ENCODE results near the gene C5orf22. TPM values are rescaled to one million over a fixed set of nuclear protein-coding genes. Genes with fewer than 3 reads are reported as not detected.
A peak's percentile ranks its signal among the peaks of the same experiment; 100 is the strongest.

Gene C5orf22
- total and polyA plus RNA-seq, 4 donors = 10.0 to 29.8 (median 17.3) TPM

DNA sequence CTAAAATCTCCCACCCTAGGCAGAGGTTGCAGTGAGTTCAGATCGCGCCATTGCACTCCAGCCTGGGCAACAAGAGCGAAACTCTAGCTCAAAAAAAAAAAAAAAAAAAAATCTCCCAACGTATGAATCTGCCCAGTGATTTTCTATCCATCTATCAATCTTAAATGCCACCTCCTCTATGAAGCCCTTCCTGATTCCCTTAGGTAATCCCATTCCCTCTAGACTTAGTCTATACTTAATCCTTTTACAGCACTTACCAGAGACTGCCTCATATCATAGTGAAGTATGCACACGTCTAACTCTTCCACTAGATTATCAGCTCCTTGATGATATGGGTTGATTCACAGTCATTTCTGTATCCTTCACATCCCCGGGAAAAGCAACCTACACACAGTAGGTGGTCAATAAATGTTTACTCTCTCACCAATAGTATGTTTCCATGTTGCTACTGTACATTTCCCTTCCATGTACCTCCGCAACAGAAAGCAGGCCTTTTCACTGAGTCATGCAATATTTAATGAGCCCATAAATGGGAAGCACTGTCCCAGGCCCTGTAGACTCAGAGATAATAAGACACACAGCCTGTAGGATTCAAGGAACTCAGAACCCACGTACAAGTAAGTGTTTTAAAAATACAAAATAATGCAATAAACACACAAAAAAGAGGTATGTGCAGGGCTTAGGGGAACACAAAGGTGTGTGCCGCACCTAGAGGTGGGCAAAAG is 1.4 kb upstream of the C5orf22 start:
- Histone ChIP-seq H3K27me3 (ENCODE audit: control insufficient read depth in 3 of 3, insufficient read depth in 3 of 3, low read length in 2 of 3) (no peaks in the 10 kb centered on the region), H3K9ac (ENCODE audit: insufficient read depth in 1 of 2, low read length in 2 of 2) (peak overlapping the region; percentile 8 to 82), H3K27ac (ENCODE audit: low read depth in 1 of 2, low read length in 1 of 2) (no peak overlapping the region), H3K4me3 (peak overlapping the region; percentile 33), H3K36me3 (ENCODE audit: control insufficient read depth in 4 of 4, insufficient read depth in 4 of 4, low read length in 4 of 4) (peaks cover 10 to 25% (median 17%) of the 10 kb centered on the region in 4 donors), H3K4me1 (ENCODE audit: control insufficient read depth in 5 of 5, insufficient read depth in 5 of 5, low read length in 5 of 5) (peaks cover 9 to 19% (median 12%) of the 10 kb centered on the region in 5 donors), H3K9me3 (ENCODE audit: control insufficient read depth in 4 of 4, insufficient read depth in 3 of 4, low read length in 3 of 4) (no peaks in the 10 kb centered on the region)
- TF ChIP-seq, protein P1, sequence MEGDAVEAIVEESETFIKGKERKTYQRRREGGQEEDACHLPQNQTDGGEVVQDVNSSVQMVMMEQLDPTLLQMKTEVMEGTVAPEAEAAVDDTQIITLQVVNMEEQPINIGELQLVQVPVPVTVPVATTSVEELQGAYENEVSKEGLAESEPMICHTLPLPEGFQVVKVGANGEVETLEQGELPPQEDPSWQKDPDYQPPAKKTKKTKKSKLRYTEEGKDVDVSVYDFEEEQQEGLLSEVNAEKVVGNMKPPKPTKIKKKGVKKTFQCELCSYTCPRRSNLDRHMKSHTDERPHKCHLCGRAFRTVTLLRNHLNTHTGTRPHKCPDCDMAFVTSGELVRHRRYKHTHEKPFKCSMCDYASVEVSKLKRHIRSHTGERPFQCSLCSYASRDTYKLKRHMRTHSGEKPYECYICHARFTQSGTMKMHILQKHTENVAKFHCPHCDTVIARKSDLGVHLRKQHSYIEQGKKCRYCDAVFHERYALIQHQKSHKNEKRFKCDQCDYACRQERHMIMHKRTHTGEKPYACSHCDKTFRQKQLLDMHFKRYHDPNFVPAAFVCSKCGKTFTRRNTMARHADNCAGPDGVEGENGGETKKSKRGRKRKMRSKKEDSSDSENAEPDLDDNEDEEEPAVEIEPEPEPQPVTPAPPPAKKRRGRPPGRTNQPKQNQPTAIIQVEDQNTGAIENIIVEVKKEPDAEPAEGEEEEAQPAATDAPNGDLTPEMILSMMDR (IDR thresholded peaks at IDR 0.05; ENCODE audit: control extremely low read depth, extremely low read depth) = no peak
- ATAC-seq (ENCODE audit: insufficient read depth, low FRiP score) (no peak), DNase-seq (no peak)
- WGBS, 2 donors = 86 to 90% methylated on average over 9 of the region's 9 CpGs

DNA sequence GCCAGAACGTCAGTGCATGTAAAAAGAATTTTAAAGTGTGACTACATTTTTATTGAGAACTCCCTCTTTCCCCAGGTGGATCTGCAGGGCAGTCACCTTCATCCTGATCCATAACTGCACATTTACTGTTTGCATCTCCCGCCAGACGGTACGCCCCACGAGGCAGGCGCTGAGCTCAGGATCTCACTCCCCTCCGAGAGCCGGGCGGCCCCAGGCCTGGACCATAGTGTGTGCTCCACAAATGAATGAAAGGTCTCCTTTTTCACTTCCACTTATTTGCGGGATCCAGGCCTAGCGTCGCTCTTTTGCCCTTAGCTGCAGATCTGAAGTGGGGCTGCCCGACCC is 586 bp upstream of the C5orf22 start:
- Histone ChIP-seq H3K27me3 (ENCODE audit: control insufficient read depth in 3 of 3, insufficient read depth in 3 of 3, low read length in 2 of 3) (no peaks in the 10 kb centered on the region), H3K9ac (ENCODE audit: insufficient read depth in 1 of 2, low read length in 2 of 2) (peak overlapping the region; percentile 8 to 82), H3K36me3 (ENCODE audit: control insufficient read depth in 4 of 4, insufficient read depth in 4 of 4, low read length in 4 of 4) (peaks cover 10 to 20% (median 16%) of the 10 kb centered on the region in 4 donors), H3K27ac (ENCODE audit: low read depth in 1 of 2, low read length in 1 of 2) (peak overlapping the region; percentile 71 to 85), H3K4me3 (peak overlapping the region; percentile 97), H3K4me1 (ENCODE audit: control insufficient read depth in 5 of 5, insufficient read depth in 5 of 5, low read length in 5 of 5) (peaks cover 9 to 19% (median 12%) of the 10 kb centered on the region in 5 donors), H3K9me3 (ENCODE audit: control insufficient read depth in 4 of 4, insufficient read depth in 3 of 4, low read length in 3 of 4) (no peaks in the 10 kb centered on the region)
- WGBS, 2 donors = 0% methylated on average over 13 of the region's 13 CpGs
- ATAC-seq (ENCODE audit: insufficient read depth, low FRiP score) = peak; percentile 9
- peak in 2 of 3 donors; percentile 35 to 43 for DNase-seq
- TF ChIP-seq, protein P1 (IDR thresholded peaks at IDR 0.05; ENCODE audit: control extremely low read depth, extremely low read depth) = no peak

DNA sequence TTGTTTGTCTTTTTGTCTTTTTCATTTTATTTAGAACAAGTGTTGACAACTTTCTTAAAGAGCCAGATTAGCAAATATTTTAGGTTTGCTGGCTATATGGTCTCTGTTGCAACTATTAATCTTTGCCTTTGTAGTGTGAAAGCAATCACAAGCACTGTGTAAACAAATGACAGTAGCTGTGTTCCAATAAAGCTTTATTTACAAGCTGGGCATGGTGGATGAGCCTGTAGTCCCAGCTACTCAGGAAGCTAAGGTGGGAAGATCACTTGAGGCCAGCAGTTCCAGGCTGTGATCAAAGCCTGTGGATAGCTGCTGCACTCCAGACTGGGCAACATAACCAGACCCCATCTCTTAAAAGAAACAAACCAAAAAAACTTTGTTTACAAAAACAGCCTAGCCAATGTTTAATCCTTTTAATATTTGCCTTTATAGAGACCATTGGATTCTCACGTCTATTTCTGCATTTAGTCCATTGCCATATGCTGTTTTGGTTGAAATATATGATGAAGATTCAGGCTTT is 2.5 kb downstream of the C5orf22 start:
- H3K4me1 ChIP-seq (ENCODE audit: control insufficient read depth in 5 of 5, insufficient read depth in 5 of 5, low read length in 5 of 5) = peaks cover 9 to 19% (median 12%) of the 10 kb centered on the region in 5 donors
- no peak overlapping the region for H3K4me3 ChIP-seq
- DNase-seq (no peak), ATAC-seq (ENCODE audit: insufficient read depth, low FRiP score) (no peak)
- H3K27me3 ChIP-seq (ENCODE audit: control insufficient read depth in 3 of 3, insufficient read depth in 3 of 3, low read length in 2 of 3) = no peaks in the 10 kb centered on the region
- TF ChIP-seq, protein P1 (IDR thresholded peaks at IDR 0.05; ENCODE audit: control extremely low read depth, extremely low read depth) = no peak
- H3K9me3 ChIP-seq (ENCODE audit: control insufficient read depth in 4 of 4, insufficient read depth in 3 of 4, low read length in 3 of 4) = no peaks in the 10 kb centered on the region
- no peak overlapping the region for H3K9ac ChIP-seq (ENCODE audit: insufficient read depth in 1 of 2, low read length in 2 of 2)
- H3K36me3 ChIP-seq (ENCODE audit: control insufficient read depth in 4 of 4, insufficient read depth in 4 of 4, low read length in 4 of 4) = peaks cover 4 to 15% (median 9%) of the 10 kb centered on the region in 4 donors
- WGBS, 2 donors = 91 to 94% methylated on average over 1 of the region's 1 CpG
- no peak overlapping the region for H3K27ac ChIP-seq (ENCODE audit: low read depth in 1 of 2, low read length in 1 of 2)
